SH-SY5Y (cell line): Measurements from ENCODE around the gene SPON1.

ENCODE experiments used
- GATA2 ChIP-seq: IDR thresholded peaks from 2 replicates; pipeline ENCODE4 v1.6.1; 2011; ENCODE audit warnings: mild to moderate bottlenecking, low read depth, low read length
- GATA3 ChIP-seq: IDR thresholded peaks from 2 replicates; pipeline ENCODE4 v1.6.1; 2011; ENCODE audit warnings: low read depth, mild to moderate bottlenecking, low read length, moderate library complexity

- TF ChIP-seq GATA2 (no peak), GATA3 (no peak)
Observed at GRCh38 chr11:14218728-14219127, 256.2 kb downstream of the SPON1 start.
